Neural crest cell (in vitro differentiated cells): ENCODE results near the gene FMN1. TPM values are rescaled to one million over a fixed set of nuclear protein-coding genes. Genes with fewer than 3 reads are reported as not detected.

Source experiments
- DNase-seq: peaks from one replicate; pipeline ENCODE4 v3.0.0; 2021; ENCODE audit warnings: low read depth, mixed read lengths, low spot score
- H3K27ac Mint-ChIP-seq: one replicate; pipeline ENCODE4 v1.8.0; 2021; ENCODE audit warnings: mild to moderate bottlenecking, mixed read lengths; ENCODE audit not compliant: unreplicated experiment
- H3K27me3 Mint-ChIP-seq: 2 replicates; pipeline ENCODE4 v1.8.0; 2021; ENCODE audit warnings: low read depth, mild to moderate bottlenecking, mixed read lengths
- H3K36me3 Mint-ChIP-seq: 2 replicates; pipeline ENCODE4 v1.8.0; 2021; ENCODE audit warnings: low read depth, mild to moderate bottlenecking, mixed read lengths
- H3K4me1 Mint-ChIP-seq: 2 replicates; pipeline ENCODE4 v1.8.0; 2021; ENCODE audit warnings: mixed read lengths
- H3K4me3 Mint-ChIP-seq: one replicate; pipeline ENCODE4 v1.8.0; 2021; ENCODE audit warnings: mild to moderate bottlenecking, mixed read lengths
- H3K9me3 Mint-ChIP-seq: 2 replicates; pipeline ENCODE4 v1.8.0; 2021; ENCODE audit warnings: mixed read lengths
- CTCF ChIP-seq: fragments of 200-600 bp; sonication (generic); conservative IDR thresholded peaks from 2 replicates; pipeline ENCODE4 v1.5.0; 2021; ENCODE audit warnings: antibody characterized with exemption, mild to moderate bottlenecking
- total RNA-seq: library from RNA; stranded (reverse); gene quantifications from 2 replicates; pipeline ENCODE4 v1.2.1, GENCODE V29; 2021

Gene FMN1
- total RNA-seq, 1 donor from 2014 or later, result 0.70 TPM

GRCh38 chr15:33107950-33108349, 86.6 kb downstream of the FMN1 start:
- Mint-ChIP-seq H3K27ac (no peak overlapping the region), H3K4me1 (no peaks in the 10 kb centered on the region), H3K36me3 (no peaks in the 10 kb centered on the region), H3K4me3 (no peak overlapping the region), H3K9me3 (peaks cover 7% of the 10 kb centered on the region), H3K27me3 (peaks cover 5% of the 10 kb centered on the region)
- TF ChIP-seq CTCF, result no peak
- no peak for DNase-seq

- no peak for TF ChIP-seq CTCF
Observed at GRCh38 chr15:33104212-33104611, 90.3 kb downstream of the FMN1 start.

GRCh38 chr15:33101036-33101435, 93.5 kb downstream of the FMN1 start:
- DNase-seq, result no peak
- Mint-ChIP-seq H3K9me3 (no peaks in the 10 kb centered on the region), H3K36me3 (no peaks in the 10 kb centered on the region), H3K4me1 (no peaks in the 10 kb centered on the region), H3K27me3 (peaks cover 3% of the 10 kb centered on the region), H3K4me3 (no peak overlapping the region), H3K27ac (no peak overlapping the region)
- TF ChIP-seq CTCF, result no peak

More at GRCh38 chr15:33104212-33104611, 90.3 kb downstream of the FMN1 start:
- DNase-seq, result no peak
- H3K36me3 Mint-ChIP-seq, result no peaks in the 10 kb centered on the region
- H3K4me1 Mint-ChIP-seq, result no peaks in the 10 kb centered on the region
- no peak overlapping the region for H3K27ac Mint-ChIP-seq
- peaks cover 7% of the 10 kb centered on the region for H3K27me3 Mint-ChIP-seq
- no peak overlapping the region for H3K4me3 Mint-ChIP-seq
- peaks cover 2% of the 10 kb centered on the region for H3K9me3 Mint-ChIP-seq

GRCh38 chr15:33100314-33100713, 94.2 kb downstream of the FMN1 start:
- Mint-ChIP-seq H3K27ac (no peak overlapping the region), H3K4me3 (no peak overlapping the region), H3K36me3 (no peaks in the 10 kb centered on the region), H3K27me3 (peaks cover 2% of the 10 kb centered on the region), H3K9me3 (no peaks in the 10 kb centered on the region), H3K4me1 (no peaks in the 10 kb centered on the region)
- DNase-seq, result no peak
- TF ChIP-seq CTCF, result no peak

- no peak for DNase-seq
- Mint-ChIP-seq H3K4me3 (no peak overlapping the region), H3K4me1 (no peaks in the 10 kb centered on the region), H3K27me3 (peaks cover 2% of the 10 kb centered on the region), H3K27ac (no peak overlapping the region), H3K36me3 (no peaks in the 10 kb centered on the region), H3K9me3 (no peaks in the 10 kb centered on the region)
- no peak for TF ChIP-seq CTCF
Observed at GRCh38 chr15:33099739-33100138, 94.8 kb downstream of the FMN1 start.

- Mint-ChIP-seq H3K4me1 (peaks cover 2% of the 10 kb centered on the region), H3K4me3 (no peak overlapping the region), H3K9me3 (no peaks in the 10 kb centered on the region), H3K27me3 (peaks cover 3% of the 10 kb centered on the region), H3K27ac (no peak overlapping the region), H3K36me3 (no peaks in the 10 kb centered on the region)
- TF ChIP-seq CTCF, result no peak
- DNase-seq, result no peak
Observed at GRCh38 chr15:33099213-33099612, 95.3 kb downstream of the FMN1 start.
